ENCODE measurements around the gene ESAM. TPM values are rescaled to one million over a fixed set of nuclear protein-coding genes. Genes with fewer than 3 reads are reported as not detected.
A peak's percentile ranks its signal among the peaks of the same experiment; 100 is the strongest.

ESAM gene
- total RNA-seq, 1 experiment from 2014 or later = 0.99 TPM

DNA sequence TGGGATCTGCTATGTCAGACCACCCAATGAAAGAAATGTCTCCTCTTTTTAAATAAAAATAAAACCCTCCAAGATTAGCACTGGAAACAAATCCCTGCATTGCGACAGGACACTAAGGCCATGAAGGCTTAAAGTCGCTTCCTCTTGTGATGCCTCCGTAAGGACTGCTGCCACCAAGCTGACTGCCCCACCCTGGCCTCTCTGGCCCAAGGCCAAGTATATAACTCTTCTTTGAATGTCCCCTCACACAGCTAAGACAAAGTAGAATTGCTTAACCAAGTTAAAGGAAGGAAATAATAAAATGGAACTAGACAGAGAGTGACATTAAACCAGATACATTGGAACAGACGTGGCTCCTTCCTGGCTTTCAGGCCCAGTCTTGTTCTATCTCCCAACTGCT is 29.9 kb downstream of the ESAM start:
- no peak for DNase-seq (ENCODE audit: low read depth)

DNA sequence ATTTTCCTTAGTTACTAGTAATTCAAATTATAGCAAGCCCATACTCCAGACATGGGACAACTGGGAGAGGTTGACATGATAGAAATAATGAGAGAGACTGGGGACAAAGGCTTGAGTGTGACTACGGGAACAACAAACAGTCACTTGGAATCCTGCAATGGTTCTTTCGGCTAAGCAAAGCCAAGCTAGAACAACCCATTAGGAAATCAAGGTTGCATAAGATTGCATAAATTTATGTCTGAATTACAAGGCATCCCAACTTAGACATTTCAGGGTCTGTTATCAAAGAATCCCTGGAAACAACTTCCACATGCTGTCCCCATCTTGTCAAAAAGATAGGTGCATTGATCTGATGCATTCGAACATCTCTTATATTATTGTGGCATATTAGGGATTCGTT is 32.5 kb downstream of the ESAM start:
- no peak for DNase-seq (ENCODE audit: low read depth)

DNA sequence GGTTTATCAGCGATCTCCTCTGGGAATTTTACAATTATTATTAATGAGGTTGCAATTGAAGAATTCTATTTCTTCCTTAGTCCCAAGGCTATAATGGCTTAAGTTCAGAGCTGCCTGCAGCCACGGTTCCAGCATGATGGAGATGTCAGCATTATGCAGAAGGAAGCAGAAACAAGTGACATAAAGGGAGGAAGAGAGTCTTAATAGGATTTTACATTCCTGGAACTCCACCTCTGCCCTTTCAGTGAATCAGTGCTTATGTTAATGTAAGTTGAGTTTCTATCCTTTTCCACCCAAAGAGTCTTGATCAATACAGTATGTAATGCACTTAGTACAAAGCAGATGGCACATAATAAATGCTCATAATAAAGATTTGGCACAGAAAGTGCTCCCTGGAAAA is 34.0 kb downstream of the ESAM start:
- no peak for DNase-seq (ENCODE audit: low read depth)

DNA sequence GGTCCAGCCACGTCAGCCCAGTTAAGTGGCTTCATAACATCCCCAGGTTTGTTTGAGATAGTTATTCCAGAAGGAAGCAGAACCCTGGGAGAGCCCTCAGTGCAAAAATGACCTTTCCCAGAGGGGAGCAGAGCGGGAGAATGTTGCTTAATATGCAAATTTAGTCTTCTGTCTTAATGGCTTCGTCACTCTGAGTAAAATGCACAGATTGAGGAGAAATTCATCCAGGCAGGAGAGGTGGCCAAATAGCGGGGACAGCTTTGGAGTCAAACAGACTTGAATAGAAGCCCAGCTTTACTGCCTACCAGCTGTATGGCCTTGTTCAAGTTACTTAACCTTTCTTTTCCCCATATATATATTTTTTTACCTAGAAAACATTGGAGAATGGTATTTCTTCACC is 34.6 kb downstream of the ESAM start:
- no peak for DNase-seq (ENCODE audit: low read depth)

DNA sequence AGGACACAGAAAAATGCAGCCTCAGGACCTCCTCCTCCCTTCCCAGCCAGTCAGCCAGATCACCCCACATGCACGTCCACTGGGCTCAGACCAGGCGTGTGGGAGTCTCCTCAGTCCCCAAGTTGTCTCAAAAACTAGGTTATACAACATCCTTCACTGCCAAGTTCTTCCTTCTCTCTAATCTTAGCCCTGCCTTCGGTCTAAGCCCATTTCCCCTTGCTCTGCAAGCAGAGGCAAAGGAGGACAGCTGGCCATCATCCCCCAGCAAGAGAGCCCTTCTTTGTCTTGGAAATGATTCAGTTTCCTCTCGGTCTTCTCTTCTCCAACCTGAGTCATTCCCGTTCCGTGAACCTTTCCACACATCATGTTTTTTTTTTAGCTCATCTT is 36.4 kb downstream of the ESAM start:
- peak; percentile 61 for DNase-seq (ENCODE audit: low read depth)

DNA sequence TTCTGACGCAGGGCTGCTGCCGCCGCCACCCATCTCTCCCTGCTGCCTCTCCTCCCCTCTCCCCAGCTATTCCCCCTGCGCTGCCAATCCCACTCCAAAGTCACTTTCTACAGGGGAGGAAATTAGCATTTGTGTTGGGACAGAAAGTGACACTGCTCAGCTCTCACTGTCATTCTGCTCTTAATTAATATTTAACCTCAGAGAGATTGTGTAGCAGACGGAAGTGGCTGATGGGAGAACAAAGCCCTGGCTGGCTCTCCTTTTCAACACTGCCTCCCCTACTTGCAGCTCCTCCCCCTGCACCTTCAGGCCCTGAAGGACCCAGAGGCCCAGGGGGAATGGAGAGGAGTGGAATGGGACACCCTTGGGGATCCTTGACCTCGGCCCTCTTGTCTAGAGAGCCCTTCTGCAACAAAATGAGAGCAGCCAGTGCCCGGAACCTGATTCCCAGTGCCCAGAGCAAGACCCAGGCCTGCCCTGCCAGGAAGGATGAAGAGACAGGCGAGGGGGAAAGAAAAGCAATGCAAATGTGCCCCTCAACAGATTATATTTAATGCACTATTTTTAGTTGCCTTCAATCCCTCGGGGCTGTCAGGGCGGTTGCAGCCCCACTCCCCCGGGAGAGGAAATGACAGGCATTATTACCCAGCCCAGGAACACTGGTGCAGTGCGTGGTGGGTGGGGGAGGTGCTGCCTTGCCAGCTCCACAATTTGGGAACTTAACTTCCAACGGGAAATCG is 36.9 kb downstream of the ESAM start:
- no peak for DNase-seq (ENCODE audit: low read depth)

DNA sequence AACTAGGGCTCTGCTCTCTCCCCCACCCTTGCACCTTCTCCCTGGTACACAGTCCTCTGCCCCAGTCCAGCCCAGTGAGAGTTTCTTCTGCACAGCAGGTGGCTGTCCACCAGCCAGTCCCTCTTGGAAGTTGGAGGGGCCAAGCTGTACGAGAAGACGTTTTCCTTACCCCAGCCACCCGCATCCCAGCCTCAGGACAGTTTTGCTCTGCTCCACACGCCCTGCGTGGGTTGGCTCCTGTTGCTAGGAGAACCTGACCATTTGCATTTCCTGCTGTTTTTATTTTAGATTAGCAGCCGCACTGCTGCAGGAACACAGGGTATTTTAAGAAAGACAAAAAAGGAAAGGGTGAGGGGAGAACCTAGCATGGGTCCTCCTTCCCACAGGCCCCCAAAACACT is 39.9 kb downstream of the ESAM start:
- DNase-seq (ENCODE audit: low read depth) = no peak

DNA sequence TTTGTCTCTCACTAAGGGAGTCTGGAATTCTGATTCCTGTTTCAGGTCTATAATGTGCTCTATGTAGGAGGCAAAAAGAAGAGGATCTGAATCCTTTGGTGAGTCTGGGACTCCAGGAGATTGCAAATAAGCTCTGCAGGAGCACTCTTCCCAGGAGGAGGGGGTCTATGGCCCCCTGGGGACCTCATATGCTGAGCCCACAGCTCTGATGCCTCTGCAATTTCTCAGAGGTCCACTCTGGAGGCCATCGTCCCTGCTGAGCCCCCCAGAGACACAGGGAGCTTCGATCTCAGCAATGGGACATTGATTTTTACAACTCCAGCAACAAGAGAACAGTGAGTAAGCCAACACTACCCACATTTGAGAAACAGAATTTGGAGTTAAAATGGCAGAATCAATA is 42.6 kb downstream of the ESAM start:
- no peak for DNase-seq (ENCODE audit: low read depth)

DNA sequence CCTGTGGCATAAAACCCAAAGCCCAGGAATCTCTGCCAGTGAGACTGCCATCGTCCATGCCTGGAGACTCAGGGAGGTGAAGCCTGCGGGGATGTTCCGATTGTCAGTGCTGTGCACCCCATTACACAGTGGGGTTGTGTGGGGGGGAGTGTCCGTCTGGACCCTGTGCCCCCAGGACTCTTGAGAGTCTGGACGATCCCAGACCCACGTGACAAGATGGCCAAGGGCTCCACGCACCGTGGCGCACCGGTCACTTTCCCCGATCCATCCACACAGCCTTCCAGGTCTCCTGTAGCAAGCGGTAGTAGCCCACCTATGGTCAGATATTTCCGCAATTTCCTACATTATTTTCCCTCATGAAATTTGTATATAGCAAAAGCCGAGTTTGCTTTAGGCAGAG is 43.3 kb downstream of the ESAM start:
- no peak for DNase-seq (ENCODE audit: low read depth)

DNA sequence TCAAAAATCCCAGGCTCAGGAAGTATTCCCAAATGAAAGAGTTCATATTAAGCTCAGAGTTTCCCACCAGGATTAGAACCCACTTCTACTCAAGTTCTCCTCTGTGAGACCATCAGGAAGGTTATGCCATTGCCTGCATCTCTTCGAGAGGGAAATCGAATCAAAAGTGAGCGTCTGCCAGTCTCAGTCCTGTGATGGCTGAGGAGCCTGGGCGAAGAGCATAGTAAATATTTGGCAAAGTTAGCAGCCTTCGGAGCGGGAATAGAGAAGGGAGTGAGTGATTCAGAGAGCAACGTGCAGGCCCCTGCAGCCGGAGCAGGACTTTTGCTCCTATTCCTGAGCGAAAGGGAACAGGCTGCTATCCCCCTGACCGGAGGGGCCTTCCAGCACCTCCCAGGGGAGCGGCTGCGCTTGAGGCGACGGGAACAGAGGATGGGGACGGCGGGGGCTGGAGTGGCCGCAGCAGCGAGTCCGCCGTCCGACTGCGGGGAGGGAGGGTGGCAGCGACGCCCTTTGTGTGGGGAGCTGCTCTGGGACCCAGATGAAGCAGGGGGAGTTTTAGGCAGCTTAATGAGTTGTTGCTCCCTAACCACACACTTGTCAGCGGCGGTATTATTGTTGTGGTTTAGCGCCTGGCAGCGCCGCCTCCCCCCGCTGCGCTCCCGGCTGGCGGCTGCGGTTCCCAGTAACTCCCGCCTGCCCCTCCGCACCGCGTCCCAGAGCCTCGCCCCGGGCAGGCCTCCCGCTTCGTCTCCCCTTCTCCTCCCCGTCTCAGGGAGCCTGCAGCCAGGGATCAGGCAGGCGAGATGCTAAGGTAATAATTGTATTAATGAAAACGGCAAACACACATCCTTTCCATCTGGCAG is 44.1 kb downstream of the ESAM start:
- DNase-seq (ENCODE audit: low read depth) = peak; percentile 53

DNA sequence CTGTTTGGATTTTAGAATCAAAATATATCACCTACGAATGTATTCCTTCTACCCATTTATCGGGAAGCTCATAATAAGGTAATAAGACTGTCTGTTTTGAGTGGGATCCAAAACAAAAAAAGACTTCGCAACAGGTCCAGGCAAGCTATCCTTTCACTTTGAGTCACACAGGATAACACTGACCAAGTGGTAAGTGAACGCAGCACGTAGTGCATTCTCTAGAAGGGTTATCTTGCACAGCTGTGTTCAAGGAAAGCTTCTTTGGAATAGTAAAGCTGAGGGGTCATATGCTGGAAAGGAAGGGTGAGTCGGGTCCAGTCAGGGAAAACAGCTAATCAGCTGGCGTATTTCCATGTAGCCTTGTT is 44.7 kb downstream of the ESAM start:
- DNase-seq (ENCODE audit: low read depth) = peak; percentile 27

DNA sequence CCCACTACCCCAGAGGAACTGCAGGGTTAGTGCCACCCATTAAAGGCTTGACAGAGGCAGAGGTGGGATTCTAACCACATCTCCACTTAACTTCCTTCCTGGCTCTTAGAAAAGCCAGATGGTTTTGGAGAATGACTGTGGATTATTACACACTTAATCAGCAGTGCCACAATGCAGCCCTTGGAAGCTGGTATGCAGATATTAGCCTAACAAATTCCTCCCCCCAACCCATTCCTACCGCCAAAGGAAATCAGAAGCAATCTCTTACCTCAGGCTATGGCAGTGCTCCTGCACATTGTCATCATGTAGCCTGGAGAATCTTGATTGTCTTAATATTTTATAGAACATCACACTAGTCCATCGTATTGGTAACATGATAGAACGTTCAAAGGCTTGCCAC is 45.5 kb downstream of the ESAM start:
- DNase-seq (ENCODE audit: low read depth) = peak; percentile 80

DNA sequence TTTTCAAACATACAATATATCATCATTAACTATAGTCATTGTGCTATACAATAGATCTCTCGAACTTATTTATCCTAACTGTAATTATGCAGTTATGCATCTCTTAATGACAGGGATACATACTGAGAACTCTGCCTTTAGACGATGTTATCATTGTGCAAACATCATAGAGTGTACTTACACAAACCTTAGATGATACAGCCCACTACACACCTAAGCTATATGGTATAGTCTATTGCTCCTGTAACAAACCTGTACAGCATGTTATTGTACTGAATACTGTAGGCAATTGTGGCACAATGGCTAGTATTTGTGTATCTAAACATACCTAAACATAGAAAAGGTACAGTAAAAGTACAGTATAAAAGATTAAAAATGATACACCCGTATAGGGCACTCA is 49.7 kb downstream of the ESAM start:
- DNase-seq (ENCODE audit: low read depth) = no peak

DNA sequence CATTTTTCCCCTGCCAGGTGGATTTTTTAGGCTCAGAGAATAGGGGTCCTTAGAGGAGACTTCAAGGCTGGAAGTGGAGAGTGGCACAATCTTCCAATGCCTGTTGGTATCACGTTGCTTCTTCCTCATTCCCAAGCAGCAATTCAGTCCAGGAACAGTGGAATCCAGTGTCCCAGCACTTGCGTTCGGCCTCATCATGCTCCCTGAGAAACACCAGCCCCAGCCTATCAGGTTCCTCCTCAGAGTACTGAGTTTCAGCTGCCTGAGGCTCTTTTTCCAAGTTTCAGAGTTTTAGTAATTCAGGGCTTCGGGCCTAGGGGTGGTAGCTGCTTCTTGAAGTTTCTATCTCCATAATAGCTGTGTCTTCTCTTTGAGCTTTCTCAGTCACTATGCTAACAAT is 54.3 kb downstream of the ESAM start:
- DNase-seq (ENCODE audit: low read depth) = peak; percentile 61

Other genes with a start within 250 kb of the ESAM start
- not detected in 2 replicates for gene OR8B12, start 218.6 kb downstream of the ESAM start, total RNA-seq (2014; rRNA removed; shearing (Covaris generic))
- not detected in 2 replicates for gene OR8A1, start 192.3 kb downstream of the ESAM start, total RNA-seq (2014; rRNA removed; shearing (Covaris generic))
- gene PANX3, start 150.9 kb downstream of the ESAM start, total RNA-seq (2014; rRNA removed; shearing (Covaris generic)) = not detected in 2 replicates
- 16.6 and 26.9 TPM in 2 replicates for gene TBRG1, start 139.4 kb downstream of the ESAM start, total RNA-seq (2014; rRNA removed; shearing (Covaris generic))
- 14.9 and 18.0 TPM in 2 replicates for gene SIAE, start 88.6 kb downstream of the ESAM start, total RNA-seq (2014; rRNA removed; shearing (Covaris generic))
- gene SPA17, start 88.4 kb downstream of the ESAM start, total RNA-seq (2014; rRNA removed; shearing (Covaris generic)) = 29.9 and 43.4 TPM in 2 replicates
- gene NRGN, start 22.3 kb downstream of the ESAM start, total RNA-seq (2014; rRNA removed; shearing (Covaris generic)) = 12.1 and 21.2 TPM in 2 replicates
- not detected in 2 replicates for gene VSIG2, start 10.0 kb downstream of the ESAM start, total RNA-seq (2014; rRNA removed; shearing (Covaris generic))
- 10.8 and 14.1 TPM in 2 replicates for gene MSANTD2, start 38.1 kb upstream of the ESAM start, total RNA-seq (2014; rRNA removed; shearing (Covaris generic))
- 2.7 and 7.0 TPM in 2 replicates for gene ROBO3, start 103.1 kb upstream of the ESAM start, total RNA-seq (2014; rRNA removed; shearing (Covaris generic))
- 0.20 and 0.99 TPM in 2 replicates for gene ROBO4, start 135.6 kb upstream of the ESAM start, total RNA-seq (2014; rRNA removed; shearing (Covaris generic))
- gene HEPN1, start 157.0 kb upstream of the ESAM start, total RNA-seq (2014; rRNA removed; shearing (Covaris generic)) = not detected in 2 replicates
- gene HEPACAM, start 173.8 kb upstream of the ESAM start, total RNA-seq (2014; rRNA removed; shearing (Covaris generic)) = not detected in 2 replicates
- 6.1 and 7.6 TPM in 2 replicates for gene CCDC15, start 191.9 kb upstream of the ESAM start, total RNA-seq (2014; rRNA removed; shearing (Covaris generic))